Lower leg skin (tissue), 4 donors: ENCODE results near the gene HTR1B. TPM values are rescaled to one million over a fixed set of nuclear protein-coding genes. Genes with fewer than 3 reads are reported as not detected.

Source experiments
- DNase-seq, 2 donors: peaks; one replicate each; pipeline ENCODE4 v3.0.0-alpha.2; 2019; ENCODE audit warnings: low spot score in 2 of 2
- H3K4me3 ChIP-seq: fragments of 200-600 bp; sonication (generic); 2 replicates; pipeline ENCODE4 v1.5.1; 2017; ENCODE audit warnings: mild to moderate bottlenecking, low read depth; ENCODE audit not compliant: poor library complexity, severe bottlenecking
- POLR2A ChIP-seq, 2 donors: fragments of 450-650 bp; IDR thresholded peaks; one replicate each; pipeline ENCODE4 v1.6.1; 2016 to 2017; ENCODE audit warnings: antibody characterized with exemption in 2 of 2, mild to moderate bottlenecking in 1 of 2, moderate library complexity in 1 of 2
- WGBS, 2 donors: methylation state at CpG; one replicate each; pipeline ENCODE4 v1.1.5; 2018; 5-methylcytosine and 5-hydroxymethylcytosine counted together
- intact Hi-C: fragments of 100-400 bp; cut with DNase I; formaldehyde crosslinking; loops from one replicate; pipeline ENCODE4 v1.15.0; 2023; ENCODE audit warnings: low total_unique reads
- total RNA-seq, 4 donors: library from RNA; depleted of rRNA; stranded (reverse); fragments of >200 nt; gene quantifications; one replicate each; pipeline ENCODE4 v1.1.0, GENCODE V29; 2016
- TF ChIP-seq, protein P1 (sequence below), 3 donors: fragments of 450-650 bp; IDR thresholded peaks; one replicate each; pipeline ENCODE4 v1.5.1; 2016; ENCODE audit warnings: antibody characterized with exemption in 3 of 3, mild to moderate bottlenecking in 3 of 3, moderate library complexity in 2 of 3

HTR1B gene
- total RNA-seq, 4 donors from 2014 or later: 0.39 TPM; not detected in 3

DNA sequence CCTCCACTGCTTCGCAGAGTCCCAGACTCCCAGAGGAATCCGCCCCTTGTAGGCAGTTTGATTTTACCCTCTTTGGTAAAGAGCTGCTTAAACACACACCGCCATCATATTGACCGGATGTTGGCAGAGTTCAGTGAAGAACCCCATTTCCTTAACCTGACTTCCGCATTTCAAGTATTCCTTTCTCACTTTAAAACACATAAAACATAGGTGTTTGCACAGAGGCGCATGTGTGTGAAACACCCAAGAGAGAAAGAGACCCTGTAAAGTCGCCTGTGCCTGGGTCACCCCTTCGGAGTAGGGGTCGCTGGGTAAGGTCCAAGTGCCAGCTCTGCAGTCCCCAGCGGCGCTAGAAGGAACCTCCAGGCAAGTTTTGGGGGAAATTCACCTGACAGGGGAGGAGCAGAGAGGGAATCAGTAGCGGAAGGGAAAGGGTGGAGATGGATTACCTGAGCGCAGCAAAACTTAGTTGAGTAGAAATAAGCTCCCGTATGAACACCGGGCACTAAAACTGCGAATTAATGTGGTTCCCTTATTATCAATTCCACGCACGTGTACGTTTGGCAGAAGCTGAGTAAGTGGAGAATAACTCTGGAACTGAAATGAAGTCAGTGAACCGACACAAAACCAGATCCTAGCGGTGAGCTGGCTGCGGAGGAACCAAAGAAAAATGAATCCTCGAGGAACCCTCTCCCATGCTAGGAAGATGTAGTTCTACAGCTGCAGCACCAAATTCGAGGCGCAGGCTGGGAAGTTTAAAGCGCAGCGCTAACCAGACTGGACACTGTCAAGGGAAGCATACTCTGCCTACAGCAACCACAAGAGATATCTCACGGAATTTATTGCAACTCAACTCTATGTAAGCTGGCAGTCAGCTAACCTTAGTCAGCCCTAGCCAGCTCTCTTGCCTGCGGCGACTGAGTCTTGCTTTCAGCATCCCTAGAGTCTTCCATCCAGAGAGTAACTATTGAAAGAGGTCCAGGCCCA, 3.5 kb upstream of the HTR1B start:
- H3K4me3 ChIP-seq: peak overlapping the region; percentile 7
- 12% methylated on average over 30 of the region's 30 CpGs for WGBS, 2 donors
- TF ChIP-seq, protein P1, sequence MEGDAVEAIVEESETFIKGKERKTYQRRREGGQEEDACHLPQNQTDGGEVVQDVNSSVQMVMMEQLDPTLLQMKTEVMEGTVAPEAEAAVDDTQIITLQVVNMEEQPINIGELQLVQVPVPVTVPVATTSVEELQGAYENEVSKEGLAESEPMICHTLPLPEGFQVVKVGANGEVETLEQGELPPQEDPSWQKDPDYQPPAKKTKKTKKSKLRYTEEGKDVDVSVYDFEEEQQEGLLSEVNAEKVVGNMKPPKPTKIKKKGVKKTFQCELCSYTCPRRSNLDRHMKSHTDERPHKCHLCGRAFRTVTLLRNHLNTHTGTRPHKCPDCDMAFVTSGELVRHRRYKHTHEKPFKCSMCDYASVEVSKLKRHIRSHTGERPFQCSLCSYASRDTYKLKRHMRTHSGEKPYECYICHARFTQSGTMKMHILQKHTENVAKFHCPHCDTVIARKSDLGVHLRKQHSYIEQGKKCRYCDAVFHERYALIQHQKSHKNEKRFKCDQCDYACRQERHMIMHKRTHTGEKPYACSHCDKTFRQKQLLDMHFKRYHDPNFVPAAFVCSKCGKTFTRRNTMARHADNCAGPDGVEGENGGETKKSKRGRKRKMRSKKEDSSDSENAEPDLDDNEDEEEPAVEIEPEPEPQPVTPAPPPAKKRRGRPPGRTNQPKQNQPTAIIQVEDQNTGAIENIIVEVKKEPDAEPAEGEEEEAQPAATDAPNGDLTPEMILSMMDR (IDR thresholded peaks at IDR 0.05): no peak
- TF ChIP-seq POLR2A (IDR thresholded peaks at IDR 0.05): no peak
- intact Hi-C loops: no loop called here
- DNase-seq: no peak

DNA sequence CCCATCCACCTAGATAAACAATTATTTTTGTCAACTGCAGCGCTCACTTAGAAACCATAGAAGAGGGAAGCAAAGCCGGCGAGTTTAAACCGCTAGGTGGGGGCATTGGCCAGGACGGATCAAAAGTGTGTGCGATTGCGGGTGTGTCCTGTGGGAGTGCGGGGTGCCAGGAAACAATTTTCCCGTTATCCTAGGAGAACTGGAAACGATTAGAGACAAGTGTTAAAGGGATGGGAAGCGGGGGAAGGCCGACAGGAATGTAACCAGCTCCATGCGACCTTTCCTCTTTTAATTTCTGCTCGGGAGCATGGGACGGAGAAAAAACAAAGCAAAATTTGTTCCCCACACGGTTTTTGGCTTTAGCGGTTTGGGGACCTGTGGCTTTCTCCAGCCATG, 2.8 kb upstream of the HTR1B start:
- intact Hi-C loops: no loop called here
- 2% methylated on average over 17 of the region's 17 CpGs for WGBS, 2 donors
- peak overlapping the region; percentile 7 for H3K4me3 ChIP-seq
- TF ChIP-seq POLR2A (IDR thresholded peaks at IDR 0.05): no peak
- TF ChIP-seq, protein P1 (IDR thresholded peaks at IDR 0.05): no peak
- no peak for DNase-seq

DNA sequence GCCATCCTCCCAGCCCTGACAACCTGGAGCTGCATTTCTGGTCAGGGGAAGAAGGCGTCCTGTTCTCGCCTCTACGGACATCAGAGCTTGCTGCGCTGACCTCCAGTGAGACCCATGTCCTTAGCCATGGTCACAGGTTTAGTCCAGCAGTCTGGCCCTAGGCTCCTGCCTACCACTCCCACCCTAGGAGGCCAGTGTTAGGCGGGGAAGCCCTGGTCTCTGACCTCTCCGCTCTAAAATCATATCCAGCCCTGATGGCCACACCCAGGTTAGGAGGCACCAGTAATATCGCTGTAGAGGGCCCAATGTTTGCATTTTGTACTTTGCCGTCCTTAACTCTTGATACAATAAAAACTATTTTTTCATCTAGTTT, 1.2 kb upstream of the HTR1B start:
- DNase-seq: no peak
- 21 to 22% methylated on average over 8 of the region's 8 CpGs for WGBS, 2 donors

DNA sequence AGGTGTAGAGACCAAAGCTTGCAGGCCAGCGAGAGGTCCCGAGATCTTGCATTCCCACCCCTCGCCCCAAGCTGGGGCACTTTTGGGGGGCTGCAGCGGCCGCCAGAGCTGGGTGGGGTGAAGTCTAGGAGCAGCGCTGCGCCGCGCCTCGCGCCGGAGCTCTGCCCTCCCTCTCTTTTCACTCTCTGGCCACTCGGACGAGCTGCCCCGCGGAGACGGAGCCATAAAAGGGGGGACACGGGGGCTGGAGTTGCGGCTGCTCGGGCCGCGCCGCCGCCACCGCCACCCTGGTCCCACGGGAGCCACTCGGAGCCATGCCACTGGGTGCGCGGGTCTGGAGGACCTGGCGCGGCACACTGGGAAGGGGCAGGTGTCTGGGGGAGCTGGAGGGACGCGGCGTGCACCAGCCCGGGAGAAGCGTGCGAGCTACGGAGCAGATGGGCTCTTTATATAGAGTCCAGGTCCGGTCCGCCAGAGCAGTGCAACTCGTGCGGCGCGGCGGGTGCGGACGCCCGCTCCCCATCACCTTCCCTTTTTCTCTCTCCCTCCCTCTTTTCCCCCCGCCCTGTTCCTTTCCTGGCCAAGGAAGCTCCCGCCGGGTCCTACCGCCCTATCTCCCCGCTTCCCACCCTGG, 687 bp upstream of the HTR1B start:
- WGBS, 2 donors: 1 to 2% methylated on average over 30 to 38 of the region's 53 CpGs

More for the DNA sequence above, 1.2 kb upstream of the HTR1B start:
- TF ChIP-seq, protein P1 (IDR thresholded peaks at IDR 0.05): no peak
- H3K4me3 ChIP-seq: no peak overlapping the region
- intact Hi-C loops: no loop called here

DNA sequence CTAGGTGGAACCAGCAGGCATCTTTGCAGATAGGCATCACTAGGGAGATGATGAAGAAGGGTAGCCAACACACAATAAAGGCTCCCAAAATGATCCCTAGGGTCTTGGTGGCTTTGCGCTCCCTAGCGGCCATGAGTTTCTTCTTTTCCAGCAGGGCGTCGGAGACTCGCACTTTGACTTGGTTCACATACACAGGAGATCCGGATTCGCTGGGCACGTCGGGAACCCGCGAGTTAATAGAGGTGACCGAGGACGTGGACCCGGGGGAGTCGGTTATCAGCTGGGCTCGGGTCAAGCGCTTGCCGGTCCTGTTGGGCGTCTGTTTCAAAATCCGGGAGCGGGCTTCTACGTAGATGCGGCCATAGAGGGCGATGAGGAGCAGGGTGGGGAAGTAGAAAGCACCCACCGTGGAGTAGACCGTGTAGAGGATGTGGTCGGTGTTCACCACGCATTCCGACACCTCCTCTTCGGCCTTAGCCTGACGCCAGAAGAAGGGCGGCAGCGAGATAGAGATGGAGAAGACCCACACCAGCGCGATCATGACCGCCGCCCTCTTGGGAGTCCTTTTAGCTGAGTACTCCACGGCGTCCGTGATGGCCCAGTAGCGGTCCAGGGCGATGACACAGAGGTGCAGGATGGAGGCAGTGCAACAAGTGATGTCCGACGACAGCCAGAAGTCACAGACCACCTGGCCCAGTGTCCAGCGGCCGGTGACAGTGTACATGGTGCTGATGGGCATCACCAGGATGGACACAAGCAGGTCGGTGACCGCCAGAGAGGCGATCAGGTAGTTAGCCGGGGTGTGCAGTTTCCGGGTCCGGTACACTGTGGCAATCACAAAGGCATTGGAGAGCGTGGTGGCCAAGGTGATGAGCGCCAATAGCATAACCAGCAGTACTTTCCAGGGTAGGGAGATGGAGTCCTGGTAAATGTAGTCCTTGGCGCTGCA, 658 bp downstream of the HTR1B start:
- peak in 1 of 2 donors; percentile 81 for DNase-seq

More for the DNA sequence above, 687 bp upstream of the HTR1B start:
- peak in 1 of 2 donors; percentile 79 for DNase-seq
- intact Hi-C loops: no loop called here
- TF ChIP-seq, protein P1 (IDR thresholded peaks at IDR 0.05): no peak
- TF ChIP-seq POLR2A (IDR thresholded peaks at IDR 0.05): no peak
- no peak overlapping the region for H3K4me3 ChIP-seq

More for the DNA sequence above, 658 bp downstream of the HTR1B start:
- intact Hi-C loops: no loop called here
- H3K4me3 ChIP-seq: no peak overlapping the region
- 7 to 8% methylated on average over 37 to 53 of the region's 55 CpGs for WGBS, 2 donors
- TF ChIP-seq POLR2A (IDR thresholded peaks at IDR 0.05): no peak
- TF ChIP-seq, protein P1 (IDR thresholded peaks at IDR 0.05): no peak
